Stomach (tissue), 9 donors: ENCODE data around the gene EXOC4. TPM values are rescaled to one million over a fixed set of nuclear protein-coding genes. Genes with fewer than 3 reads are reported as not detected.

Source experiments
- DNase-seq, 2 donors: peaks; one replicate each; pipeline versions ENCODE4 v3.0.0 to v3.0.0-alpha.2; 2013 to 2019
- H3K27ac ChIP-seq, 5 donors: fragments of 200-600 bp in 4 of 5; sonication (generic) in 4 of 5; one replicate each; pipeline ENCODE4 v1.5.1; 2013 to 2019; ENCODE audit warnings: mild to moderate bottlenecking in 1 of 5, moderate library complexity in 1 of 5
- H3K27me3 ChIP-seq, 3 donors: fragments of 200-600 bp; sonication (generic); one replicate each; pipeline ENCODE4 v1.5.1; 2017 to 2019; ENCODE audit warnings: mixed run types in 1 of 3
- H3K36me3 ChIP-seq, 4 donors: fragments of 200-600 bp; sonication (generic); 1 replicate in 3 of 4; 2 replicates in 1 of 4; pipeline ENCODE4 v1.5.1; 2016 to 2019
- H3K4me1 ChIP-seq, 4 donors: fragments of 200-600 bp; sonication (generic); one replicate each; pipeline ENCODE4 v1.5.1; 2016 to 2019
- H3K4me3 ChIP-seq, 4 donors: fragments of 200-600 bp; sonication (generic) in 3 of 4; one replicate each; pipeline ENCODE4 v1.5.1; 2016 to 2019; ENCODE audit warnings: mild to moderate bottlenecking in 1 of 4
- H3K9me3 ChIP-seq, 4 donors: fragments of 200-600 bp; sonication (generic); one replicate each; pipeline ENCODE4 v1.5.1; 2016 to 2019
- CTCF ChIP-seq, 7 experiments: fragments of 450-650 bp in 4 of 7; fragments of 200-600 bp in 3 of 7; sonication (generic) in 3 of 7; IDR thresholded peaks; one replicate each; pipeline ENCODE4 v1.5.1; 2016 to 2019; ENCODE audit warnings: antibody characterized with exemption in 7 of 7, control low read depth in 2 of 7, mild to moderate bottlenecking in 1 of 7
- EP300 ChIP-seq: sonication (generic); formaldehyde crosslinking; IDR thresholded peaks from one replicate; pipeline ENCODE4 v1.6.1; 2017; ENCODE audit warnings: antibody characterized with exemption
- POLR2A ChIP-seq, 4 donors: fragments of 450-650 bp; IDR thresholded peaks; one replicate each; pipeline ENCODE4 v1.6.1; 2016; ENCODE audit warnings: antibody characterized with exemption in 4 of 4, control low read depth in 2 of 4, mild to moderate bottlenecking in 1 of 4, moderate library complexity in 1 of 4
- POLR2AphosphoS5 ChIP-seq, 3 donors: sonication (generic); formaldehyde crosslinking; IDR thresholded peaks; one replicate each; pipeline ENCODE4 v1.6.1; 2016; ENCODE audit warnings: antibody characterized with exemption in 3 of 3
- WGBS, 5 donors: extraction: QIAGEN DNeasy Blood & Tissue Kit in 3 of 5; methylation state at CpG; one replicate each; pipeline versions ENCODE4 v1.1.5 to v1.1.7; 2013 to 2018; 5-methylcytosine and 5-hydroxymethylcytosine counted together
- intact Hi-C: fragments of 100-400 bp; cut with DNase I; formaldehyde crosslinking; loops from one replicate; pipeline ENCODE4 v1.15.1; 2023; ENCODE audit warnings: low total_unique reads
- polyA plus RNA-seq, 3 donors: library from polyadenylated mRNA; stranded (reverse); fragments of 200-250 nt; gene quantifications; one replicate each; pipeline ENCODE4 v1.2.3, GENCODE V29; 2013
- total RNA-seq, 5 donors: library from RNA; depleted of rRNA; stranded (reverse); fragments of >200 nt; gene quantifications; one replicate each; pipeline versions ENCODE4 v1.1.0 to v1.2.3, GENCODE V29; 2014 to 2016
- donor health status: healthy with polysubstance abuse.
- donor health status: Bipolar disorder and iron deficiency.
- donor health status: healthy.

The EXOC4 gene
- total and polyA plus RNA-seq, 8 donors, result 14.1 to 339 (median 61.1) TPM

GRCh38 chr7:133301444-133301843 is 48.6 kb downstream of the EXOC4 start:
- H3K27ac ChIP-seq, result no peak overlapping the region
- TF ChIP-seq POLR2A (IDR thresholded peaks at IDR 0.05) (no peak), CTCF (IDR thresholded peaks at IDR 0.05) (no peak), POLR2AphosphoS5 (IDR thresholded peaks at IDR 0.05) (no peak), EP300 (no peak)
- no peaks in the 10 kb centered on the region for H3K9me3 ChIP-seq
- peaks cover 2 to 12% (median 10%) of the 10 kb centered on the region in 4 donors for H3K36me3 ChIP-seq
- peaks cover 0 to 21% (median 14%) of the 10 kb centered on the region in 4 donors for H3K4me1 ChIP-seq
- 21 to 44% (median 30%) methylated on average over 2 of the region's 2 CpGs for WGBS, 5 donors
- intact Hi-C loops, result no loop called here
- H3K4me3 ChIP-seq, result no peak overlapping the region
- no peaks in the 10 kb centered on the region for H3K27me3 ChIP-seq
- no peak for DNase-seq

- Histone ChIP-seq H3K36me3 (peaks cover 8 to 31% (median 29%) of the 10 kb centered on the region in 4 donors), H3K4me1 (peaks cover 0 to 21% (median 14%) of the 10 kb centered on the region in 4 donors), H3K9me3 (no peaks in the 10 kb centered on the region), H3K27me3 (no peaks in the 10 kb centered on the region), H3K27ac (no peak overlapping the region), H3K4me3 (no peak overlapping the region)
- intact Hi-C loops, result no loop called here
- WGBS, 5 donors, result 97 to 100% (median 100%) methylated on average over 1 of the region's 1 CpG
- TF ChIP-seq POLR2AphosphoS5 (IDR thresholded peaks at IDR 0.05), result no peak
- TF ChIP-seq POLR2A (IDR thresholded peaks at IDR 0.05), result no peak
- TF ChIP-seq CTCF (IDR thresholded peaks at IDR 0.05), result no peak
- no peak for TF ChIP-seq EP300
- no peak for DNase-seq
Observed at GRCh38 chr7:133303372-133303771, 50.5 kb downstream of the EXOC4 start.

- intact Hi-C loops, result no loop called here
- WGBS, 5 donors, result 86 to 97% (median 91%) methylated on average over 2 of the region's 2 CpGs
- H3K27ac ChIP-seq, result no peak overlapping the region
- H3K36me3 ChIP-seq, result peaks cover 8 to 35% (median 35%) of the 10 kb centered on the region in 4 donors
- H3K4me1 ChIP-seq, result peaks cover 0 to 21% (median 14%) of the 10 kb centered on the region in 4 donors
- no peak overlapping the region for H3K4me3 ChIP-seq
- no peak for DNase-seq
- H3K27me3 ChIP-seq, result no peaks in the 10 kb centered on the region
- no peaks in the 10 kb centered on the region for H3K9me3 ChIP-seq
- TF ChIP-seq POLR2A (IDR thresholded peaks at IDR 0.05) (no peak), POLR2AphosphoS5 (IDR thresholded peaks at IDR 0.05) (no peak), EP300 (no peak), CTCF (IDR thresholded peaks at IDR 0.05) (no peak)
Observed at GRCh38 chr7:133303931-133304330, 51.1 kb downstream of the EXOC4 start.

- H3K36me3 ChIP-seq, result peaks cover 8 to 44% (median 39%) of the 10 kb centered on the region in 4 donors
- H3K9me3 ChIP-seq, result no peaks in the 10 kb centered on the region
- no peaks in the 10 kb centered on the region for H3K4me1 ChIP-seq
- no peak overlapping the region for H3K4me3 ChIP-seq
- H3K27ac ChIP-seq, result no peak overlapping the region
- no peak for DNase-seq
- no peaks in the 10 kb centered on the region for H3K27me3 ChIP-seq
- intact Hi-C loops, result no loop called here
- 95 to 98% (median 96%) methylated on average over 6 of the region's 6 CpGs for WGBS, 5 donors
- TF ChIP-seq EP300 (no peak), POLR2A (IDR thresholded peaks at IDR 0.05) (no peak), CTCF (IDR thresholded peaks at IDR 0.05) (no peak), POLR2AphosphoS5 (IDR thresholded peaks at IDR 0.05) (no peak)
Observed at GRCh38 chr7:133309333-133309732, 56.5 kb downstream of the EXOC4 start.
